Panc1 (cell line): ENCODE results near the gene INSIG2. TPM values are rescaled to one million over a fixed set of nuclear protein-coding genes. Genes with fewer than 3 reads are reported as not detected.

Experiments
- ATAC-seq: fragments of 200-7000 bp; cut with Tn5 transposase; 2 replicates; pipeline ENCODE4 v1.9.1; 2020; ENCODE audit warnings: mild to moderate bottlenecking, moderate library complexity
- BruUV-seq: library from RNA; stranded (reverse); fragments of 400-500 nt; replicated peaks from 2 replicates; lab custom pipeline; 2021; lab: Mats Ljungman, UMichigan
- CTCF ChIA-PET: fragments of 300-600 bp; sonication (Branson Sonifier 250); formaldehyde crosslinking; loops from one replicate; lab custom pipeline; 2022; ENCODE audit warnings: antibody characterized with exemption; lab: Charles Lee
- POLR2A ChIA-PET: fragments of 300-600 bp; sonication (Branson Sonifier 250); formaldehyde crosslinking; loops from one replicate; lab custom pipeline; 2022; ENCODE audit warnings: antibody characterized with exemption; lab: Charles Lee
- DNase-seq: peaks from one replicate; pipeline ENCODE4 v3.0.0-alpha.2; 2010; ENCODE audit warnings: low read depth, low spot score
- H3K27ac ChIP-seq: 2 replicates; pipeline ENCODE4 v1.5.1; 2011; ENCODE audit warnings: mild to moderate bottlenecking, low read length, inconsistent platforms
- H3K27me3 ChIP-seq: fragments of 200-500 bp; sonication (Bioruptor generic); 2 replicates; pipeline ENCODE4 v1.6.0; 2014; ENCODE audit warnings: low read length, inconsistent platforms; ENCODE audit not compliant: control insufficient read depth, insufficient read depth
- H3K36me3 ChIP-seq: fragments of 200-500 bp; sonication (Bioruptor generic); 2 replicates; pipeline ENCODE4 v1.5.1; 2014; ENCODE audit warnings: inconsistent platforms, mild to moderate bottlenecking, low read length, moderate library complexity; ENCODE audit not compliant: control insufficient read depth, insufficient read depth
- H3K4me1 ChIP-seq: 2 replicates; pipeline ENCODE4 v1.5.1; 2011; ENCODE audit warnings: inconsistent platforms, mild to moderate bottlenecking, low read length, moderate library complexity; ENCODE audit not compliant: control insufficient read depth, insufficient read depth
- H3K4me3 ChIP-seq, 2 experiments: 2 replicates each; pipeline ENCODE4 v1.5.1; 2011 to 2012; ENCODE audit warnings: low read depth in 2 of 2, low read length in 2 of 2, mild to moderate bottlenecking in 2 of 2, inconsistent platforms in 1 of 2, moderate library complexity in 1 of 2
- H3K9me3 ChIP-seq: fragments of 200-500 bp; sonication (Bioruptor generic); 2 replicates; pipeline ENCODE4 v1.5.1; 2014; ENCODE audit warnings: low read depth, mild to moderate bottlenecking, inconsistent platforms, low read length, moderate library complexity; ENCODE audit not compliant: control insufficient read depth, insufficient read depth
- CTCF ChIP-seq: fragments of 450-650 bp; IDR thresholded peaks from 2 replicates; pipeline ENCODE4 v1.5.1; 2017; ENCODE audit warnings: mild to moderate bottlenecking
- POLR2AphosphoS5 ChIP-seq: IDR thresholded peaks from 2 replicates; pipeline ENCODE4 v1.6.1; 2012; ENCODE audit warnings: mild to moderate bottlenecking, low read depth, low read length, moderate library complexity
- REST ChIP-seq, 2 experiments: IDR thresholded peaks; 2 replicates each; pipeline ENCODE4 v1.6.1; 2011 to 2012; ENCODE audit warnings: low read depth in 2 of 2, control low read depth in 1 of 2, low read length in 1 of 2, mild to moderate bottlenecking in 1 of 2, moderate library complexity in 1 of 2; ENCODE audit not compliant: insufficient read depth in 1 of 2
- SIN3A ChIP-seq: IDR thresholded peaks from 2 replicates; pipeline ENCODE4 v1.6.1; 2012; ENCODE audit warnings: low read depth, mild to moderate bottlenecking, low read length, moderate library complexity, borderline replicate concordance; ENCODE audit not compliant: insufficient read depth
- TCF7L2 ChIP-seq: IDR thresholded peaks from 2 replicates; pipeline ENCODE4 v1.6.1; 2011; ENCODE audit warnings: mild to moderate bottlenecking, low read depth, low read length, inconsistent platforms
- in situ Hi-C: cut with HindIII; loops from 2 replicates; pipeline ENCODE4 v1.10.0; 2016; ENCODE audit warnings: low sequenced_read_pairs, low pct_unique_long_range_greater_than_20kb
- intact Hi-C: fragments of 100-400 bp; cut with micrococcal nuclease; formaldehyde crosslinking; loops from one replicate; pipeline ENCODE4 v1.10.0; 2022; ENCODE audit not compliant: unreplicated experiment
- total RNA-seq: library from RNA; stranded (reverse); gene quantifications from one replicate; pipeline ENCODE4 v1.2.1, GENCODE V29; 2021; ENCODE audit not compliant: unreplicated experiment

Gene INSIG2
- total RNA-seq, 1 experiment from 2014 or later: 9.9 TPM

GRCh38 chr2:118130385-118130784, 42.1 kb downstream of the INSIG2 start:
- no peaks in the 10 kb centered on the region for H3K9me3 ChIP-seq
- H3K27me3 ChIP-seq: 0 out of 2 replicates have a peak, but pooled peaks cover 2% of the 10 kb centered on the region
- no TSS peak for BruUV-seq
- no peak overlapping the region for H3K27ac ChIP-seq
- in situ Hi-C loops (no loop called here), intact Hi-C loops (no loop called here)
- ChIA-PET CTCF (no interaction called here), POLR2A (no interaction called here)
- no peak overlapping the region for H3K4me3 ChIP-seq
- no peaks in the 10 kb centered on the region for H3K4me1 ChIP-seq
- TF ChIP-seq POLR2AphosphoS5 (no peak), TCF7L2 (no peak), REST (IDR thresholded peaks at IDR 0.05; ENCODE audit: insufficient read depth in 1 of 2, low read depth in 2 of 2, low read length in 1 of 2) (no peak), CTCF (no peak), SIN3A (no peak)
- no peak for DNase-seq
- H3K36me3 ChIP-seq: no peaks in the 10 kb centered on the region
- no peak for ATAC-seq

GRCh38 chr2:118131771-118132170, 43.5 kb downstream of the INSIG2 start:
- CTCF ChIA-PET: no interaction called here
- H3K27ac ChIP-seq: no peak overlapping the region
- TF ChIP-seq TCF7L2 (no peak), REST (IDR thresholded peaks at IDR 0.05; ENCODE audit: insufficient read depth in 1 of 2, low read depth in 2 of 2, low read length in 1 of 2) (no peak), SIN3A (no peak), POLR2AphosphoS5 (no peak), CTCF (no peak)
- no peaks in the 10 kb centered on the region for H3K4me1 ChIP-seq
- no peaks in the 10 kb centered on the region for H3K9me3 ChIP-seq
- in situ Hi-C loops (no loop called here), intact Hi-C loops (no loop called here)
- BruUV-seq: no TSS peak
- H3K27me3 ChIP-seq: no peaks in the 10 kb centered on the region
- POLR2A ChIA-PET: no interaction called here
- no peak overlapping the region for H3K4me3 ChIP-seq
- no peaks in the 10 kb centered on the region for H3K36me3 ChIP-seq
- ATAC-seq: no peak
- no peak for DNase-seq
